Measurements from ENCODE around the gene ARPC5L.

DNA sequence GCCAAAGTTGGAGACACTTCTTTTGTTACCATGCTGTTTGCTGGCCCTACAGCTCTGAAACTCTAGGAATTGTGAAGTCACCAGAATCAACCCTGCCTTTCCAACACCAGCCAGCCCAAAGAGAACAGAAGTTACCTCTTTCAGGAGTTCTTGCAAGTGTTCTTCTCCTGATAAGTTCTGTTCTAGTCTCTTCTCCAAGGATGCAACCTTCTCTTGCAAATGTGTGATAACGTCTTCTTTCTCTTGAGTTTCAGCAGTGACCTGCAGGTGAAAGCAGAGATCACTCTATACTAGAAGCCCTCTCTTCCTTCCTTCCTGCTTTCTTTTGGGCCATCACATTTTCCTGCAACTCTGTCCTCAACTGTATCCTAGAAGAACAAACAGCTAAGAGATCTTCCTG lies 49.8 kb downstream of the ARPC5L start:
- TF ChIP-seq, protein P1, sequence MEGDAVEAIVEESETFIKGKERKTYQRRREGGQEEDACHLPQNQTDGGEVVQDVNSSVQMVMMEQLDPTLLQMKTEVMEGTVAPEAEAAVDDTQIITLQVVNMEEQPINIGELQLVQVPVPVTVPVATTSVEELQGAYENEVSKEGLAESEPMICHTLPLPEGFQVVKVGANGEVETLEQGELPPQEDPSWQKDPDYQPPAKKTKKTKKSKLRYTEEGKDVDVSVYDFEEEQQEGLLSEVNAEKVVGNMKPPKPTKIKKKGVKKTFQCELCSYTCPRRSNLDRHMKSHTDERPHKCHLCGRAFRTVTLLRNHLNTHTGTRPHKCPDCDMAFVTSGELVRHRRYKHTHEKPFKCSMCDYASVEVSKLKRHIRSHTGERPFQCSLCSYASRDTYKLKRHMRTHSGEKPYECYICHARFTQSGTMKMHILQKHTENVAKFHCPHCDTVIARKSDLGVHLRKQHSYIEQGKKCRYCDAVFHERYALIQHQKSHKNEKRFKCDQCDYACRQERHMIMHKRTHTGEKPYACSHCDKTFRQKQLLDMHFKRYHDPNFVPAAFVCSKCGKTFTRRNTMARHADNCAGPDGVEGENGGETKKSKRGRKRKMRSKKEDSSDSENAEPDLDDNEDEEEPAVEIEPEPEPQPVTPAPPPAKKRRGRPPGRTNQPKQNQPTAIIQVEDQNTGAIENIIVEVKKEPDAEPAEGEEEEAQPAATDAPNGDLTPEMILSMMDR (IDR thresholded peaks at IDR 0.05; ENCODE audit: insufficient read depth, low read depth, low read length) = no peak
- no peak for TF ChIP-seq EZH2 (IDR thresholded peaks at IDR 0.05; ENCODE audit: insufficient read depth, low read length)
